ENCODE data around the gene CST11.

CST11 gene, protein sequence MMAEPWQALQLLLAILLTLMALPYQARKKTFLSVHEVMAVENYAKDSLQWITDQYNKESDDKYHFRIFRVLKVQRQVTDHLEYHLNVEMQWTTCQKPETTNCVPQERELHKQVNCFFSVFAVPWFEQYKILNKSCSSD

DNA sequence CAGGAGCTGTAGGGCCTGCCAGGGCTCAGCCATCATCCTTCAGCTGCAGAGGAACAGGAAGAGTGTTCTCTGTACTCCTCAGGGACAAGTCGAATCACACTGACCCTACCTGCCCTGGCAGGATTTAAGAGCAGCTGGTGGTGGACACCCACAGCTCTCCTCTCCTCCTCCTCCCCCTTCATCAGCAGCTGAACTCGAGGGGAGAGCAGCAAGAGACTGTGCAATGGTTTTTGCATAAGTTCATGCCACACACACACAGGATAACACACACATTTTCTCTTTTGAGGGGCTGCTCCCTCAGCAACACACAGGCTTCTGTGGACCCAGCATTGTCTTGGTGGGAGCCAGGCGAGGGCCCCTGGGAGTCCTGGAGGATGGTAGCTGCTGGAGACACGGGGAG, at the start of gene CST11:
Gene CST11 (minus strand): TSS at position 101 of the 400 bp plus-strand sequence. CDS start 65 bp downstream, at position 36.
- H3K36me3 ChIP-seq (ENCODE audit: control insufficient read depth in 2 of 2, insufficient read depth in 1 of 2, low read length in 2 of 2): no peaks in the 10 kb centered on the region
- no peak for TF ChIP-seq ZNF37A (tag by site-specific recombination; IDR thresholded peaks at IDR 0.05)
- TF ChIP-seq, protein P1, sequence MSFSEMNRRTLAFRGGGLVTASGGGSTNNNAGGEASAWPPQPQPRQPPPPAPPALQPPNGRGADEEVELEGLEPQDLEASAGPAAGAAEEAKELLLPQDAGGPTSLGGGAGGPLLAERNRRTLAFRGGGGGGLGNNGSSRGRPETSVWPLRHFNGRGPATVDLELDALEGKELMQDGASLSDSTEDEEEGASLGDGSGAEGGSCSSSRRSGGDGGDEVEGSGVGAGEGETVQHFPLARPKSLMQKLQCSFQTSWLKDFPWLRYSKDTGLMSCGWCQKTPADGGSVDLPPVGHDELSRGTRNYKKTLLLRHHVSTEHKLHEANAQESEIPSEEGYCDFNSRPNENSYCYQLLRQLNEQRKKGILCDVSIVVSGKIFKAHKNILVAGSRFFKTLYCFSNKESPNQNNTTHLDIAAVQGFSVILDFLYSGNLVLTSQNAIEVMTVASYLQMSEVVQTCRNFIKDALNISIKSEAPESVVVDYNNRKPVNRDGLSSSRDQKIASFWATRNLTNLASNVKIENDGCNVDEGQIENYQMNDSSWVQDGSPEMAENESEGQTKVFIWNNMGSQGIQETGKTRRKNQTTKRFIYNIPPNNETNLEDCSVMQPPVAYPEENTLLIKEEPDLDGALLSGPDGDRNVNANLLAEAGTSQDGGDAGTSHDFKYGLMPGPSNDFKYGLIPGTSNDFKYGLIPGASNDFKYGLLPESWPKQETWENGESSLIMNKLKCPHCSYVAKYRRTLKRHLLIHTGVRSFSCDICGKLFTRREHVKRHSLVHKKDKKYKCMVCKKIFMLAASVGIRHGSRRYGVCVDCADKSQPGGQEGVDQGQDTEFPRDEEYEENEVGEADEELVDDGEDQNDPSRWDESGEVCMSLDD (tag by site-specific recombination; IDR thresholded peaks at IDR 0.05): no peak
- TF ChIP-seq ZNF473 (tag by site-specific recombination; IDR thresholded peaks at IDR 0.05): no peak
- no peak for TF ChIP-seq REPIN1 (tag by site-specific recombination; IDR thresholded peaks at IDR 0.05; ENCODE audit: low read depth)
- no peak for TF ChIP-seq ZNF433 (tag by site-specific recombination; IDR thresholded peaks at IDR 0.05; ENCODE audit: low read depth)
- TF ChIP-seq, protein P2, sequence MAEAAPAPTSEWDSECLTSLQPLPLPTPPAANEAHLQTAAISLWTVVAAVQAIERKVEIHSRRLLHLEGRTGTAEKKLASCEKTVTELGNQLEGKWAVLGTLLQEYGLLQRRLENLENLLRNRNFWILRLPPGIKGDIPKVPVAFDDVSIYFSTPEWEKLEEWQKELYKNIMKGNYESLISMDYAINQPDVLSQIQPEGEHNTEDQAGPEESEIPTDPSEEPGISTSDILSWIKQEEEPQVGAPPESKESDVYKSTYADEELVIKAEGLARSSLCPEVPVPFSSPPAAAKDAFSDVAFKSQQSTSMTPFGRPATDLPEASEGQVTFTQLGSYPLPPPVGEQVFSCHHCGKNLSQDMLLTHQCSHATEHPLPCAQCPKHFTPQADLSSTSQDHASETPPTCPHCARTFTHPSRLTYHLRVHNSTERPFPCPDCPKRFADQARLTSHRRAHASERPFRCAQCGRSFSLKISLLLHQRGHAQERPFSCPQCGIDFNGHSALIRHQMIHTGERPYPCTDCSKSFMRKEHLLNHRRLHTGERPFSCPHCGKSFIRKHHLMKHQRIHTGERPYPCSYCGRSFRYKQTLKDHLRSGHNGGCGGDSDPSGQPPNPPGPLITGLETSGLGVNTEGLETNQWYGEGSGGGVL (tag by site-specific recombination; IDR thresholded peaks at IDR 0.05): no peak
- TF ChIP-seq ZNF658 (tag by site-specific recombination; IDR thresholded peaks at IDR 0.05): no peak
- TF ChIP-seq HOXA7 (CRISPR knock-in tag; IDR thresholded peaks at IDR 0.05; ENCODE audit: borderline replicate concordance): no peak
- no peak for TF ChIP-seq ZNF140 (tag by site-specific recombination; IDR thresholded peaks at IDR 0.05)
- TF ChIP-seq ZBTB20 (tag by site-specific recombination; IDR thresholded peaks at IDR 0.05): no peak
- no peak for TF ChIP-seq ZNF157 (tag by site-specific recombination; IDR thresholded peaks at IDR 0.05)
- TF ChIP-seq ZNF19 (tag by site-specific recombination; IDR thresholded peaks at IDR 0.05; ENCODE audit: low read depth): no peak
- no peak for TF ChIP-seq ZNF623 (tag by site-specific recombination; IDR thresholded peaks at IDR 0.05)
- no peak for TF ChIP-seq ZNF114 (tag by site-specific recombination; IDR thresholded peaks at IDR 0.05)
- no peak for TF ChIP-seq ZNF23 (tag by site-specific recombination; IDR thresholded peaks at IDR 0.05; ENCODE audit: borderline replicate concordance)
- no peak for TF ChIP-seq MZF1 (tag by site-specific recombination; IDR thresholded peaks at IDR 0.05; ENCODE audit: borderline replicate concordance)
- no peak for TF ChIP-seq ZNF837 (tag by site-specific recombination; IDR thresholded peaks at IDR 0.05)
- no peak for TF ChIP-seq ZNF239 (tag by site-specific recombination; IDR thresholded peaks at IDR 0.05)
- TF ChIP-seq ZNF274 (IDR thresholded peaks at IDR 0.05; ENCODE audit: low read length): no peak
- no peak for TF ChIP-seq ZNF274 (tag by site-specific recombination; IDR thresholded peaks at IDR 0.05; ENCODE audit: borderline replicate concordance)
- POLR2A ChIA-PET: no interaction called here
- H3K4me1 ChIP-seq (ENCODE audit: control insufficient read depth, insufficient read depth, low read length): no peaks in the 10 kb centered on the region
- H3K27ac ChIP-seq (ENCODE audit: extremely low read depth, low read depth, low read length): no peak within 1 kb of the TSS
- CTCF ChIA-PET: interaction anchor here (0.8 kb wide), 1 partner anchor 154 kb away, joined by 4 read pairs; no protein-coding TSS in a partner anchor
- H3K9me3 ChIP-seq (ENCODE audit: control insufficient read depth, insufficient read depth, low read depth, low read length): no peaks in the 10 kb centered on the region
- H3K4me3 ChIP-seq (ENCODE audit: low read depth, low read length): no peak within 1 kb of the TSS

DNA sequence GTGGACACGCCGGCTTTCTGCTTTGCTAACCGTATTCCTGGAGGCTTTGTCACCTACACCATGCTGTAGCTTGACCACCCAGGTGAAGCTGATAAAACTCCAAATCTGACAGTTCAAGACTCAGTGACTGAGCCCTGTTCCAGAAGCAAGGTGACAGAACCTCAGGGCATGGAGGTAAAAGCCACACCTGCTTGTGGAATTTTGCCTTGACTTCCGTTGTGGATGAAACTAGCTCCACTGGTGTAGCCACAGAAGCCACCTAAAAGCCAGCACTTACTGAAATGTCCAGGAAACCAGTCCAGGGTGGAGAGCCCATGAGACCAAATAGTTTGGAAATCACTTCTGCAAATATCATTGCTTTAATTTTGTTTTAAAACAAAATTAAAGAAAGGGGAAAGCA, 49.2 kb upstream of the CST11 start:
- H3K4me3 ChIP-seq (ENCODE audit: low read depth, low read length): no peak overlapping the region
- CTCF ChIA-PET: interaction anchor here (0.5 kb wide), 1 partner anchor 147 kb away, joined by 3 read pairs; no protein-coding TSS in a partner anchor
- no peak overlapping the region for H3K27ac ChIP-seq (ENCODE audit: extremely low read depth, low read depth, low read length)
- no peak for TF ChIP-seq ZNF76 (tag by site-specific recombination; IDR thresholded peaks at IDR 0.05; ENCODE audit: borderline replicate concordance, low read depth)
- no peak for TF ChIP-seq ZNF174 (tag by site-specific recombination; IDR thresholded peaks at IDR 0.05)
- TF ChIP-seq KLF16 (tag by site-specific recombination; IDR thresholded peaks at IDR 0.05): no peak
- no peak for TF ChIP-seq ZNF274 (IDR thresholded peaks at IDR 0.05; ENCODE audit: low read length)
- no peak for TF ChIP-seq ZNF274 (tag by site-specific recombination; IDR thresholded peaks at IDR 0.05; ENCODE audit: borderline replicate concordance)
- TF ChIP-seq, protein P3, sequence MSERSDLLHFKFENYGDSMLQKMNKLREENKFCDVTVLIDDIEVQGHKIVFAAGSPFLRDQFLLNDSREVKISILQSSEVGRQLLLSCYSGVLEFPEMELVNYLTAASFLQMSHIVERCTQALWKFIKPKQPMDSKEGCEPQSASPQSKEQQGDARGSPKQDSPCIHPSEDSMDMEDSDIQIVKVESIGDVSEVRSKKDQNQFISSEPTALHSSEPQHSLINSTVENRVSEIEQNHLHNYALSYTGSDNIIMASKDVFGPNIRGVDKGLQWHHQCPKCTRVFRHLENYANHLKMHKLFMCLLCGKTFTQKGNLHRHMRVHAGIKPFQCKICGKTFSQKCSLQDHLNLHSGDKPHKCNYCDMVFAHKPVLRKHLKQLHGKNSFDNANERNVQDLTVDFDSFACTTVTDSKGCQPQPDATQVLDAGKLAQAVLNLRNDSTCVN (tag by site-specific recombination; optimal IDR thresholded peaks at IDR 0.05): no peak
- TF ChIP-seq OSR2 (tag by site-specific recombination; IDR thresholded peaks at IDR 0.05): no peak
- TF ChIP-seq, protein P4, sequence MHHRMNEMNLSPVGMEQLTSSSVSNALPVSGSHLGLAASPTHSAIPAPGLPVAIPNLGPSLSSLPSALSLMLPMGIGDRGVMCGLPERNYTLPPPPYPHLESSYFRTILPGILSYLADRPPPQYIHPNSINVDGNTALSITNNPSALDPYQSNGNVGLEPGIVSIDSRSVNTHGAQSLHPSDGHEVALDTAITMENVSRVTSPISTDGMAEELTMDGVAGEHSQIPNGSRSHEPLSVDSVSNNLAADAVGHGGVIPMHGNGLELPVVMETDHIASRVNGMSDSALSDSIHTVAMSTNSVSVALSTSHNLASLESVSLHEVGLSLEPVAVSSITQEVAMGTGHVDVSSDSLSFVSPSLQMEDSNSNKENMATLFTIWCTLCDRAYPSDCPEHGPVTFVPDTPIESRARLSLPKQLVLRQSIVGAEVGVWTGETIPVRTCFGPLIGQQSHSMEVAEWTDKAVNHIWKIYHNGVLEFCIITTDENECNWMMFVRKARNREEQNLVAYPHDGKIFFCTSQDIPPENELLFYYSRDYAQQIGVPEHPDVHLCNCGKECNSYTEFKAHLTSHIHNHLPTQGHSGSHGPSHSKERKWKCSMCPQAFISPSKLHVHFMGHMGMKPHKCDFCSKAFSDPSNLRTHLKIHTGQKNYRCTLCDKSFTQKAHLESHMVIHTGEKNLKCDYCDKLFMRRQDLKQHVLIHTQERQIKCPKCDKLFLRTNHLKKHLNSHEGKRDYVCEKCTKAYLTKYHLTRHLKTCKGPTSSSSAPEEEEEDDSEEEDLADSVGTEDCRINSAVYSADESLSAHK (tag by site-specific recombination; IDR thresholded peaks at IDR 0.05): no peak
- TF ChIP-seq, protein P5, sequence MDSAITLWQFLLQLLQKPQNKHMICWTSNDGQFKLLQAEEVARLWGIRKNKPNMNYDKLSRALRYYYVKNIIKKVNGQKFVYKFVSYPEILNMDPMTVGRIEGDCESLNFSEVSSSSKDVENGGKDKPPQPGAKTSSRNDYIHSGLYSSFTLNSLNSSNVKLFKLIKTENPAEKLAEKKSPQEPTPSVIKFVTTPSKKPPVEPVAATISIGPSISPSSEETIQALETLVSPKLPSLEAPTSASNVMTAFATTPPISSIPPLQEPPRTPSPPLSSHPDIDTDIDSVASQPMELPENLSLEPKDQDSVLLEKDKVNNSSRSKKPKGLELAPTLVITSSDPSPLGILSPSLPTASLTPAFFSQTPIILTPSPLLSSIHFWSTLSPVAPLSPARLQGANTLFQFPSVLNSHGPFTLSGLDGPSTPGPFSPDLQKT (IDR thresholded peaks at IDR 0.05; ENCODE audit: borderline replicate concordance, low read depth, low read length): no peak

More for the DNA sequence above, 49.2 kb upstream of the CST11 start:
- Histone ChIP-seq H3K4me1 (ENCODE audit: control insufficient read depth, insufficient read depth, low read length) (no peaks in the 10 kb centered on the region), H3K36me3 (ENCODE audit: control insufficient read depth in 2 of 2, insufficient read depth in 1 of 2, low read length in 2 of 2) (no peaks in the 10 kb centered on the region), H3K9me3 (ENCODE audit: control insufficient read depth, insufficient read depth, low read depth, low read length) (no peaks in the 10 kb centered on the region)
- POLR2A ChIA-PET: no interaction called here

Data from HEK293 (cell line).